BJ (cell line): ENCODE measurements around the gene KRT34. TPM values are rescaled to one million over a fixed set of nuclear protein-coding genes. Genes with fewer than 3 reads are reported as not detected.

Source experiments
- CTCF ChIA-PET: fragments of 350-600 bp; formaldehyde crosslinking; extraction: SDS; loops from one replicate; lab custom pipeline; 2021; ENCODE audit warnings: antibody characterized with exemption, inconsistent platforms; lab: Yijun Ruan, JAX
- POLR2A ChIA-PET: fragments of 300-600 bp; sonication (Branson Sonifier 250); formaldehyde crosslinking; extraction: SDS; loops from one replicate; lab custom pipeline; 2021; ENCODE audit warnings: antibody characterized with exemption; lab: Charles Lee
- DNase-seq: peaks from one replicate; pipeline ENCODE4 v3.0.0-alpha.2; 2011; ENCODE audit warnings: low read depth
- H3K27me3 ChIP-seq: 2 replicates; pipeline ENCODE4 v1.6.0; 2011; ENCODE audit warnings: low read length; ENCODE audit not compliant: control insufficient read depth, insufficient read depth
- H3K36me3 ChIP-seq: 2 replicates; pipeline ENCODE4 v1.5.1; 2011; ENCODE audit warnings: low read length; ENCODE audit not compliant: control insufficient read depth, insufficient read depth
- H3K4me3 ChIP-seq: 2 replicates; pipeline ENCODE4 v1.5.1; 2011; ENCODE audit warnings: low read depth, mild to moderate bottlenecking, control low read depth, low read length
- polyA plus RNA-seq: library from polyadenylated mRNA; depleted of rRNA; stranded (reverse); fragments of >200 nt; gene quantifications from 2 replicates; pipeline ENCODE4 v1.2.3, GENCODE V29; 2011; rRNA removed
- TF ChIP-seq, protein P1 (sequence below): IDR thresholded peaks from 2 replicates; pipeline ENCODE4 v1.5.1; 2011; ENCODE audit warnings: low read depth, mild to moderate bottlenecking, control low read depth, inconsistent platforms, low read length, moderate library complexity; ENCODE audit not compliant: insufficient read depth

KRT34 gene
- polyA plus RNA-seq, 1 experiment: 156 TPM

DNA sequence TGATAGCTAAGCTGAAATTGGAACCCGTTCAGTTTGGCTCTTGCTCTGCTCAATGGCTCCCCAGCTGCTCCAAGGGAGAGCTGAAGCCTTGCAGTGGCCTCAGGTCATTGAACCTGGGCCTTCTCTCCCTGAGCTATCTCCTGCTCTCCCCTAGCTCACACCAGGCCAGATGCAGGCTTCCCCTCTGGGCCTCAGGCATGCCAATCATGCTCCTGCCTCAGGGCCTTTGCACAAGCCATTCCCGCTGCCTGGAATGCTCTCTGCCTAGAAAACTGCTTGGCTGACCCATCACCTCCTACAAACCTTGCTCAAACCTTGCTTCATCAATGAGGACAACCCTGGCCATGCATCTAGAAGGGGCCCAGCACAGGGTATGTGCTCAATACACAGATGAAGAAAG, 49.9 kb downstream of the KRT34 start:
- Histone ChIP-seq H3K36me3 (no peaks in the 10 kb centered on the region), H3K27me3 (no peaks in the 10 kb centered on the region), H3K4me3 (no peak overlapping the region)
- CTCF ChIA-PET: interaction anchor here (0.7 to 4.0 kb wide), 5 partner anchors 9 to 476 kb away, joined by 3 to 20 read pairs (median 3); no protein-coding TSS in a partner anchor
- no peak for DNase-seq
- POLR2A ChIA-PET: no interaction called here
- TF ChIP-seq, protein P1, sequence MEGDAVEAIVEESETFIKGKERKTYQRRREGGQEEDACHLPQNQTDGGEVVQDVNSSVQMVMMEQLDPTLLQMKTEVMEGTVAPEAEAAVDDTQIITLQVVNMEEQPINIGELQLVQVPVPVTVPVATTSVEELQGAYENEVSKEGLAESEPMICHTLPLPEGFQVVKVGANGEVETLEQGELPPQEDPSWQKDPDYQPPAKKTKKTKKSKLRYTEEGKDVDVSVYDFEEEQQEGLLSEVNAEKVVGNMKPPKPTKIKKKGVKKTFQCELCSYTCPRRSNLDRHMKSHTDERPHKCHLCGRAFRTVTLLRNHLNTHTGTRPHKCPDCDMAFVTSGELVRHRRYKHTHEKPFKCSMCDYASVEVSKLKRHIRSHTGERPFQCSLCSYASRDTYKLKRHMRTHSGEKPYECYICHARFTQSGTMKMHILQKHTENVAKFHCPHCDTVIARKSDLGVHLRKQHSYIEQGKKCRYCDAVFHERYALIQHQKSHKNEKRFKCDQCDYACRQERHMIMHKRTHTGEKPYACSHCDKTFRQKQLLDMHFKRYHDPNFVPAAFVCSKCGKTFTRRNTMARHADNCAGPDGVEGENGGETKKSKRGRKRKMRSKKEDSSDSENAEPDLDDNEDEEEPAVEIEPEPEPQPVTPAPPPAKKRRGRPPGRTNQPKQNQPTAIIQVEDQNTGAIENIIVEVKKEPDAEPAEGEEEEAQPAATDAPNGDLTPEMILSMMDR: no peak

DNA sequence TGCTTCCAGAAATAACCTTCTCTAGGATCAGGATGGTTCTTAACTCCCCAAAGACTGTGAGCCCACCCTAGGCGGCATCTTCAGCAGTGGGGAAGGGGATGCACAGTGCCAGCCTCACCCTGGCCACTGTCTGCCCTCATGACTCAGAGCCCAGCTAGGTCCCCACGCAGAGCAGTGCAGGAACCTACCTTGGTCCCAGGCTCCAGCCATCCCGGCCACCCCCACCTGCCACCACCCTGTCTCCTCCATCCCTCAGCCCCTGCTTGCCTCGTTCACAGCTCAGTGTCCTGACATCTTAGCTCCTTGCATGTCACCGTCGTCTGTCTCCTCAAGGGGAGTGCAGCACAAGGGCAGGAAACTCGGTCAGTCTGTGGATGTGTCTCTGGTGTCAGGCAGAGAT, 50.5 kb downstream of the KRT34 start:
- TF ChIP-seq, protein P1: no peak
- Histone ChIP-seq H3K4me3 (no peak overlapping the region), H3K36me3 (no peaks in the 10 kb centered on the region), H3K27me3 (no peaks in the 10 kb centered on the region)
- no peak for DNase-seq
- CTCF ChIA-PET: interaction anchor here (0.9 to 4.0 kb wide), 3 partner anchors 9 to 331 kb away, joined by 3 to 20 read pairs (median 18); no protein-coding TSS in a partner anchor
- POLR2A ChIA-PET: no interaction called here

DNA sequence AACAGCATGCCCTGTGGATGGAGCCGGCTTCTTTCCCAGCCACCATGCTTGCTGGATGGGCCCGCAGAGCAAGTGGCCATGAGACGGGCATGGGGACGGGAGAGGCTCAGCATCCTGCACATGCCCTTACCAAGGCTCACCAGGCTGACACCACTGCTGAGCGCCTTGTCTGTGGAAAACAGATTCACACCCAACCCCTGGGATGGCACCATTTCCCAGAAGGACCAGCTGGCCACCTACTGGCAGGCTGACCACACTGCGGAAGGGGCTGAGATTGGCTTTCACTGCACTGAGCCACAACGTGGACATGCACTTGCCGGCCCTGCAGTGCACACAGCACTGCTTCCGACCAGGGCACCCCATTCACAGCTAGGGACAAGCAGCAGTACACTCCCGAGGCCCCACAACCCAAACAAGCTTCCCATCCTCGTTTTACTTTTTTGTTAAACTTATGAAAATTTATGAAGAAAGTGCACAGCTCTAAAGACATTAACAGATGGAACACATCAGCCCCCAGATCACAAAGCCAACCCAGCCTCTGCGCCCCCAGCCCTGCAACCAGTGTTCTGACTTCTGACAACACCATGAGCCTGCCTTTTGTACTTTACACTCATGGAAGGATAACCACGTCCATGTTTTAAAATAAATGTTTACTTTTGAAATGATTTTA, 52.7 kb downstream of the KRT34 start:
- no peak for DNase-seq
- CTCF ChIA-PET: interaction anchor here (0.6 to 4.0 kb wide), 41 partner anchors 9 to 473 kb away, joined by 3 to 20 read pairs (median 4); partner anchors contain the start of genes KRT36, KRTAP1-1, KRTAP16-1 and KRTAP17-1
- POLR2A ChIA-PET: interaction anchor here (0.5 kb wide), 1 partner anchor 43 kb away, joined by 6 read pairs; no protein-coding TSS in a partner anchor
- TF ChIP-seq, protein P1: peak; percentile 92
- H3K4me3 ChIP-seq: no peak overlapping the region
- H3K36me3 ChIP-seq: no peaks in the 10 kb centered on the region
- H3K27me3 ChIP-seq: no peaks in the 10 kb centered on the region

DNA sequence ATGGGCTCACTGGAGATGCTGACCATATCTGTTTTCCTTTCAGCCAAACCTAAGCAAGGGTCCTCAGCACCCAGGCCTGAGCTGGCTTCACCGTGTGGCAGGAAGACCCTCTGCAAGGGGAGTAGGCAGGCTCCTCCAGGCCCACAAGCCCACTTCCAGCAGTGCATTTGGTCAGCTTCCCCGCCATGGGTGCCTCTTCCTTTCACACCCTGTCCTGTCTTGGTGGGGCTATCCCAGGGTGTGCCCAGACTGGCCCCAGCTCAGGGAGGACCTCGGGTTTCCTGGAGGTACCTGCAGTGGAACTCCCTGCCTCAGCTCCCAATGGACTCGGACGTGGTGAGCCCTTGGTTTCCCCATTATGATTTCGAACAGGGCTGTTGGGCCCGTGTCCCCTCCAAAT, 53.9 kb downstream of the KRT34 start:
- Histone ChIP-seq H3K36me3 (no peaks in the 10 kb centered on the region), H3K4me3 (no peak overlapping the region), H3K27me3 (no peaks in the 10 kb centered on the region)
- ChIA-PET CTCF (interaction anchor here (0.7 to 4.0 kb wide), 11 partner anchors 11 to 536 kb away, joined by 3 to 20 read pairs (median 4); partner anchors contain the start of gene KRTAP1-1), POLR2A (no interaction called here)
- no peak for DNase-seq
- TF ChIP-seq, protein P1: no peak

Other genes starting within 250 kb of the KRT34 start
- gene KRTAP4-6, start 241.8 kb downstream of the KRT34 start, polyA plus RNA-seq: not detected in 2 replicates
- gene KRTAP4-5, start 232.5 kb downstream of the KRT34 start, polyA plus RNA-seq: not detected in 2 replicates
- not detected in 2 replicates for gene KRTAP4-4, start 221.6 kb downstream of the KRT34 start, polyA plus RNA-seq
- gene KRTAP4-3, start 214.1 kb downstream of the KRT34 start, polyA plus RNA-seq: not detected in 2 replicates
- not detected in 2 replicates for gene KRTAP4-2, start 204.1 kb downstream of the KRT34 start, polyA plus RNA-seq
- 0.12 TPM in 1 of 2 replicates, not detected in the other for gene KRTAP4-1, start 197.4 kb downstream of the KRT34 start, polyA plus RNA-seq
- gene KRTAP9-1, start 192.4 kb downstream of the KRT34 start, polyA plus RNA-seq: not detected in 2 replicates
- not detected in 2 replicates for gene KRTAP9-2, start 155.7 kb downstream of the KRT34 start, polyA plus RNA-seq
- not detected in 2 replicates for gene KRTAP9-3, start 149.9 kb downstream of the KRT34 start, polyA plus RNA-seq
- gene KRTAP9-8, start 144.3 kb downstream of the KRT34 start, polyA plus RNA-seq: not detected in 2 replicates
- not detected in 2 replicates for gene KRTAP9-4, start 132.6 kb downstream of the KRT34 start, polyA plus RNA-seq
- not detected in 2 replicates for gene KRTAP9-9, start 126.9 kb downstream of the KRT34 start, polyA plus RNA-seq
- not detected in 2 replicates for gene KRTAP9-6, start 116.9 kb downstream of the KRT34 start, polyA plus RNA-seq
- gene KRTAP9-7, start 106.6 kb downstream of the KRT34 start, polyA plus RNA-seq: not detected in 2 replicates
- not detected in 2 replicates for gene KRTAP29-1, start 79.5 kb downstream of the KRT34 start, polyA plus RNA-seq
- not detected in 2 replicates for gene KRTAP16-1, start 73.0 kb downstream of the KRT34 start, polyA plus RNA-seq
- not detected in 2 replicates for gene KRTAP17-1, start 66.6 kb downstream of the KRT34 start, polyA plus RNA-seq
- not detected in 2 replicates for gene KRT33A, start 31.5 kb downstream of the KRT34 start, polyA plus RNA-seq
- 1.2 and 1.8 TPM in 2 replicates for gene KRT33B, start 12.5 kb downstream of the KRT34 start, polyA plus RNA-seq
- 0.11 TPM in 1 of 2 replicates, not detected in the other for gene KRT31, start 15.3 kb upstream of the KRT34 start, polyA plus RNA-seq
- not detected in 2 replicates for gene KRT37, start 42.3 kb upstream of the KRT34 start, polyA plus RNA-seq
- gene KRT38, start 58.7 kb upstream of the KRT34 start, polyA plus RNA-seq: 0.72 and 0.98 TPM in 2 replicates
- gene KRT32, start 85.1 kb upstream of the KRT34 start, polyA plus RNA-seq: 0.38 and 0.40 TPM in 2 replicates
- gene KRT35, start 98.8 kb upstream of the KRT34 start, polyA plus RNA-seq: not detected in 2 replicates
- 0.04 TPM in 2 replicates for gene KRT36, start 107.6 kb upstream of the KRT34 start, polyA plus RNA-seq
- 0.17 and 0.27 TPM in 2 replicates for gene KRT13, start 123.3 kb upstream of the KRT34 start, polyA plus RNA-seq
- gene KRT15, start 136.6 kb upstream of the KRT34 start, polyA plus RNA-seq: 2.0 and 2.7 TPM in 2 replicates
- gene KRT19, start 146.0 kb upstream of the KRT34 start, polyA plus RNA-seq: 182 and 230 TPM in 2 replicates
- 0.04 TPM in 1 of 2 replicates, not detected in the other for gene KRT9, start 189.8 kb upstream of the KRT34 start, polyA plus RNA-seq
- gene KRT14, start 204.6 kb upstream of the KRT34 start, polyA plus RNA-seq: 0.06 and 0.11 TPM in 2 replicates
- 1.6 and 1.8 TPM in 2 replicates for gene KRT16, start 230.5 kb upstream of the KRT34 start, polyA plus RNA-seq
- 25.2 and 34.7 TPM in 2 replicates for gene KRT17, start 242.3 kb upstream of the KRT34 start, polyA plus RNA-seq